ENCODE measurements around the gene CLK2. TPM values are rescaled to one million over a fixed set of nuclear protein-coding genes. Genes with fewer than 3 reads are reported as not detected.
A peak's percentile ranks its signal among the peaks of the same experiment; 100 is the strongest.

CLK2 gene
- total RNA-seq, 1 donor from 2014 or later, result 41.7 TPM

GRCh38 chr1:155244368-155245162, 28.7 kb downstream of the CLK2 start:
- no peaks in the 10 kb centered on the region for H3K27me3 ChIP-seq
- no peaks in the 10 kb centered on the region for H3K36me3 ChIP-seq
- H3K4me2 ChIP-seq, result peak overlapping the region; percentile 80
- peaks cover 45% of the 10 kb centered on the region for H3K4me1 Mint-ChIP-seq
- H3K79me2 ChIP-seq (ENCODE audit: low read depth), result no peaks in the 10 kb centered on the region
- H3K9ac ChIP-seq, result peak overlapping the region; percentile 41
- TF ChIP-seq EZH2 (IDR thresholded peaks at IDR 0.05) (peak; percentile 52), EZH2phosphoT487 (IDR thresholded peaks at IDR 0.05) (no peak)
- TF ChIP-seq, protein P1, sequence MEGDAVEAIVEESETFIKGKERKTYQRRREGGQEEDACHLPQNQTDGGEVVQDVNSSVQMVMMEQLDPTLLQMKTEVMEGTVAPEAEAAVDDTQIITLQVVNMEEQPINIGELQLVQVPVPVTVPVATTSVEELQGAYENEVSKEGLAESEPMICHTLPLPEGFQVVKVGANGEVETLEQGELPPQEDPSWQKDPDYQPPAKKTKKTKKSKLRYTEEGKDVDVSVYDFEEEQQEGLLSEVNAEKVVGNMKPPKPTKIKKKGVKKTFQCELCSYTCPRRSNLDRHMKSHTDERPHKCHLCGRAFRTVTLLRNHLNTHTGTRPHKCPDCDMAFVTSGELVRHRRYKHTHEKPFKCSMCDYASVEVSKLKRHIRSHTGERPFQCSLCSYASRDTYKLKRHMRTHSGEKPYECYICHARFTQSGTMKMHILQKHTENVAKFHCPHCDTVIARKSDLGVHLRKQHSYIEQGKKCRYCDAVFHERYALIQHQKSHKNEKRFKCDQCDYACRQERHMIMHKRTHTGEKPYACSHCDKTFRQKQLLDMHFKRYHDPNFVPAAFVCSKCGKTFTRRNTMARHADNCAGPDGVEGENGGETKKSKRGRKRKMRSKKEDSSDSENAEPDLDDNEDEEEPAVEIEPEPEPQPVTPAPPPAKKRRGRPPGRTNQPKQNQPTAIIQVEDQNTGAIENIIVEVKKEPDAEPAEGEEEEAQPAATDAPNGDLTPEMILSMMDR (IDR thresholded peaks at IDR 0.05), result peak; percentile 47
- peak overlapping the region; percentile 91 for H3K27ac Mint-ChIP-seq
- peak; percentile 96 for DNase-seq (ENCODE audit: low spot score)
- peak overlapping the region; percentile 83 for H3K4me3 Mint-ChIP-seq
- peaks cover 10% of the 10 kb centered on the region for H3K27me3 Mint-ChIP-seq (ENCODE audit: insufficient read depth, low read depth)
- H3K4me3 ChIP-seq, result peak overlapping the region; percentile 52
- H3K9me3 ChIP-seq (ENCODE audit: low read depth), result no peaks in the 10 kb centered on the region
- H2AFZ ChIP-seq (replicated peaks), result peak overlapping the region; percentile 65
- peak overlapping the region; percentile 74 for H3K27ac ChIP-seq
- peaks cover 53% of the 10 kb centered on the region for H3F3A ChIP-seq (ENCODE audit: low read depth)
- H3K9me3 Mint-ChIP-seq, result peaks cover 2% of the 10 kb centered on the region
- no peaks in the 10 kb centered on the region for H4K20me1 ChIP-seq (ENCODE audit: low read depth)
- H3K36me3 Mint-ChIP-seq, result peaks cover 8% of the 10 kb centered on the region
- H3K4me1 ChIP-seq, result peaks cover 9% of the 10 kb centered on the region

DNA sequence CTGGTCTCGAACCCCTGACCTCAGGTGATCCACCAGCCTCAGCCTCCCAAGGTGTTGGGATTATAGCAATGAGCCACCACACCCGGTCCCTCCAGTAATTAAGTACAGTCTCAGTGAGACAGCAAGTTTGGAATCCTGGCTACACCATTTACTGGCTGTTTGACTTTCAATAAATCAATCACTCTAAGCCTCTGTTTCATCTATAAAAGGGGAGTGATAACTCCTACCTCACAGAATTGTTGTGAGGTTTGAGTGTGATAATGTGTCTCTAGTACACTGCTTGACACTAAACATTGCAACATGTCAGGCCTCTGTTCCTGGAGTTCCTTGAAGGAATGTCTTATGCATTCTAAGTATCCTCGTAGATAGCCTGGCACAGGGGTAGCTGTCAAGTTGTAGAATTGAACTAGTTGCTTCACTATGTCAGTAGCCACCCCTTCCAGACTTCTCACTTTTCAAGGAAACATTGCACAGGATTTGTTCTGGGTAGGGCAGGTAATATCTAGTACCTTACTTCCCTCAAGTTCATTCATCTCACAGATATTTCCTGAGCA, 30.4 kb downstream of the CLK2 start:
- Mint-ChIP-seq H3K27me3 (ENCODE audit: insufficient read depth, low read depth) (peaks cover 8% of the 10 kb centered on the region), H3K4me1 (peaks cover 45% of the 10 kb centered on the region), H3K9me3 (peaks cover 2% of the 10 kb centered on the region), H3K36me3 (peaks cover 9% of the 10 kb centered on the region), H3K27ac (no peak overlapping the region), H3K4me3 (peak overlapping the region; percentile 83)
- H3K9me3 ChIP-seq (ENCODE audit: low read depth), result no peaks in the 10 kb centered on the region
- peak overlapping the region; percentile 80 for H3K4me2 ChIP-seq
- H3K27me3 ChIP-seq, result no peaks in the 10 kb centered on the region
- no peak overlapping the region for H2AFZ ChIP-seq (replicated peaks)
- H3K4me3 ChIP-seq, result no peak overlapping the region
- H4K20me1 ChIP-seq (ENCODE audit: low read depth), result no peaks in the 10 kb centered on the region
- H3K79me2 ChIP-seq (ENCODE audit: low read depth), result no peaks in the 10 kb centered on the region
- peaks cover 53% of the 10 kb centered on the region for H3F3A ChIP-seq (ENCODE audit: low read depth)
- no peak for DNase-seq (ENCODE audit: low spot score)
- H3K4me1 ChIP-seq, result peaks cover 9% of the 10 kb centered on the region
- no peak overlapping the region for H3K27ac ChIP-seq
- TF ChIP-seq EZH2phosphoT487 (IDR thresholded peaks at IDR 0.05) (no peak), EZH2 (IDR thresholded peaks at IDR 0.05) (no peak)
- TF ChIP-seq, protein P1 (IDR thresholded peaks at IDR 0.05), result no peak
- no peak overlapping the region for H3K9ac ChIP-seq
- no peaks in the 10 kb centered on the region for H3K36me3 ChIP-seq

DNA sequence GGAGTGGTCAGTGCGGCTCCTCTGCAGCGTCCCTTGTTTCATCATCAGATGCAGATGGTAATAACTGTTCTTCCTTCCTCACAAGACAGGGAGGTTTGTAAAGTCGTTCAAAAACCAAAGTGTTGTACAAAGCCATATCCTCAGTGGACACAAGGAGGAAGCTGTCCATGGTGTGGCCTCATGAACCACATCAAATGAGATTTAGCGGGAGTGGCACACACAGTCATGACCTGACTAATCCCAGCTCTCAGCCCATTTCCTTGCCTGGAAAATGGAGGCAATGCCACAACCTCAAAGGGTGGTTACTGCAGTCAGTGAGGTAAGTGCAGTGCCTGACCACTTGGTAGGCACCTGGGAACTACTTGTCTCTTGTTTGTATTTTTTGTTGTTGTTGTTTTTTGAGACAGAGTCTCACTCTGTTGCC, 31.5 kb downstream of the CLK2 start:
- H3K27ac Mint-ChIP-seq, result peak overlapping the region; percentile 79
- H3K4me1 ChIP-seq, result peaks cover 9% of the 10 kb centered on the region
- H3K27me3 Mint-ChIP-seq (ENCODE audit: insufficient read depth, low read depth), result peaks cover 8% of the 10 kb centered on the region
- no peak overlapping the region for H3K27ac ChIP-seq
- peaks cover 52% of the 10 kb centered on the region for H3F3A ChIP-seq (ENCODE audit: low read depth)
- peaks cover 9% of the 10 kb centered on the region for H3K36me3 Mint-ChIP-seq
- no peak overlapping the region for H3K9ac ChIP-seq
- TF ChIP-seq, protein P1 (IDR thresholded peaks at IDR 0.05), result no peak
- TF ChIP-seq EZH2phosphoT487 (IDR thresholded peaks at IDR 0.05) (no peak), EZH2 (IDR thresholded peaks at IDR 0.05) (no peak)
- no peaks in the 10 kb centered on the region for H3K36me3 ChIP-seq
- no peak overlapping the region for H2AFZ ChIP-seq (replicated peaks)
- no peaks in the 10 kb centered on the region for H3K79me2 ChIP-seq (ENCODE audit: low read depth)
- no peaks in the 10 kb centered on the region for H4K20me1 ChIP-seq (ENCODE audit: low read depth)
- no peaks in the 10 kb centered on the region for H3K9me3 ChIP-seq (ENCODE audit: low read depth)
- peaks cover 45% of the 10 kb centered on the region for H3K4me1 Mint-ChIP-seq
- H3K4me3 ChIP-seq, result no peak overlapping the region
- H3K9me3 Mint-ChIP-seq, result peaks cover 2% of the 10 kb centered on the region
- H3K27me3 ChIP-seq, result no peaks in the 10 kb centered on the region
- peak overlapping the region; percentile 30 for H3K4me3 Mint-ChIP-seq
- DNase-seq (ENCODE audit: low spot score), result no peak
- H3K4me2 ChIP-seq, result no peak overlapping the region

Data from neural progenitor cell (in vitro differentiated cells).